Stomach (tissue), 9 donors: ENCODE results near the gene HNF1B. TPM values are rescaled to one million over a fixed set of nuclear protein-coding genes. Genes with fewer than 3 reads are reported as not detected.
"Not testable (repeated sequence)": the region's sequence is repeated elsewhere in the genome, so short reads cannot be mapped to it uniquely, and the experiment has no call there.

Experiments
- DNase-seq, 2 donors: peaks; one replicate each; pipeline versions ENCODE4 v3.0.0 to v3.0.0-alpha.2; 2013 to 2019
- H3K27ac ChIP-seq, 5 donors: fragments of 200-600 bp in 4 of 5; sonication (generic) in 4 of 5; one replicate each; pipeline ENCODE4 v1.5.1; 2013 to 2019; ENCODE audit warnings: mild to moderate bottlenecking in 1 of 5, moderate library complexity in 1 of 5
- H3K27me3 ChIP-seq, 3 donors: fragments of 200-600 bp; sonication (generic); one replicate each; pipeline ENCODE4 v1.5.1; 2017 to 2019; ENCODE audit warnings: mixed run types in 1 of 3
- H3K36me3 ChIP-seq, 4 donors: fragments of 200-600 bp; sonication (generic); 1 replicate in 3 of 4; 2 replicates in 1 of 4; pipeline ENCODE4 v1.5.1; 2016 to 2019
- H3K4me1 ChIP-seq, 4 donors: fragments of 200-600 bp; sonication (generic); one replicate each; pipeline ENCODE4 v1.5.1; 2016 to 2019
- H3K4me3 ChIP-seq, 4 donors: fragments of 200-600 bp; sonication (generic) in 3 of 4; one replicate each; pipeline ENCODE4 v1.5.1; 2016 to 2019; ENCODE audit warnings: mild to moderate bottlenecking in 1 of 4
- H3K9me3 ChIP-seq, 4 donors: fragments of 200-600 bp; sonication (generic); one replicate each; pipeline ENCODE4 v1.5.1; 2016 to 2019
- CTCF ChIP-seq, 7 experiments: fragments of 450-650 bp in 4 of 7; fragments of 200-600 bp in 3 of 7; sonication (generic) in 3 of 7; IDR thresholded peaks; one replicate each; pipeline ENCODE4 v1.5.1; 2016 to 2019; ENCODE audit warnings: antibody characterized with exemption in 7 of 7, control low read depth in 2 of 7, mild to moderate bottlenecking in 1 of 7
- EP300 ChIP-seq: sonication (generic); formaldehyde crosslinking; IDR thresholded peaks from one replicate; pipeline ENCODE4 v1.6.1; 2017; ENCODE audit warnings: antibody characterized with exemption
- POLR2A ChIP-seq, 4 donors: fragments of 450-650 bp; IDR thresholded peaks; one replicate each; pipeline ENCODE4 v1.6.1; 2016; ENCODE audit warnings: antibody characterized with exemption in 4 of 4, control low read depth in 2 of 4, mild to moderate bottlenecking in 1 of 4, moderate library complexity in 1 of 4
- POLR2AphosphoS5 ChIP-seq, 3 donors: sonication (generic); formaldehyde crosslinking; IDR thresholded peaks; one replicate each; pipeline ENCODE4 v1.6.1; 2016; ENCODE audit warnings: antibody characterized with exemption in 3 of 3
- WGBS, 5 donors: extraction: QIAGEN DNeasy Blood & Tissue Kit in 3 of 5; methylation state at CpG; one replicate each; pipeline versions ENCODE4 v1.1.5 to v1.1.7; 2013 to 2018; 5-methylcytosine and 5-hydroxymethylcytosine counted together
- intact Hi-C: fragments of 100-400 bp; cut with DNase I; formaldehyde crosslinking; loops from one replicate; pipeline ENCODE4 v1.15.1; 2023; ENCODE audit warnings: low total_unique reads
- polyA plus RNA-seq, 3 donors: library from polyadenylated mRNA; stranded (reverse); fragments of 200-250 nt; gene quantifications; one replicate each; pipeline ENCODE4 v1.2.3, GENCODE V29; 2013
- total RNA-seq, 5 donors: library from RNA; depleted of rRNA; stranded (reverse); fragments of >200 nt; gene quantifications; one replicate each; pipeline versions ENCODE4 v1.1.0 to v1.2.3, GENCODE V29; 2014 to 2016
- donor health status: healthy with polysubstance abuse.
- donor health status: Bipolar disorder and iron deficiency.
- donor health status: healthy.

Gene HNF1B
- total and polyA plus RNA-seq, 8 donors = 0.58 to 19.2 (median 7.0) TPM

- DNase-seq = no peak
- no peak overlapping the region for H3K27ac ChIP-seq
- H3K4me3 ChIP-seq = no peak overlapping the region
- TF ChIP-seq POLR2AphosphoS5 (IDR thresholded peaks at IDR 0.05) (no peak), CTCF (IDR thresholded peaks at IDR 0.05) (no peak), EP300 (no peak), POLR2A (IDR thresholded peaks at IDR 0.05) (no peak)
- no peaks in the 10 kb centered on the region for H3K9me3 ChIP-seq
- intact Hi-C loops = no loop called here
- WGBS, 5 donors = 49 to 84% (median 80%) methylated on average over 2 of the region's 2 CpGs
- H3K4me1 ChIP-seq = peaks cover 0 to 9% (median 9%) of the 10 kb centered on the region in 4 donors
- peaks cover 0 to 22% (median 0%) of the 10 kb centered on the region in 3 donors for H3K27me3 ChIP-seq
- no peaks in the 10 kb centered on the region for H3K36me3 ChIP-seq
These were observed 41.6 kb upstream of the HNF1B start for GRCh38 chr17:37786481-37786880.

GRCh38 chr17:37782460-37782859 is 37.6 kb upstream of the HNF1B start:
- H3K36me3 ChIP-seq, H3K4me3 ChIP-seq, H3K27me3 ChIP-seq, H3K4me1 ChIP-seq, intact Hi-C loops, DNase-seq, H3K9me3 ChIP-seq, H3K27ac ChIP-seq: not testable (repeated sequence)
- WGBS, 5 donors = 72 to 92% (median 85%) methylated on average over 1 of the region's 1 CpG

GRCh38 chr17:37781451-37781850 is 36.6 kb upstream of the HNF1B start:
- Histone ChIP-seq H3K27me3 (no peaks in the 10 kb centered on the region), H3K27ac (no peak overlapping the region), H3K4me1 (no peaks in the 10 kb centered on the region), H3K36me3 (no peaks in the 10 kb centered on the region), H3K9me3 (no peaks in the 10 kb centered on the region), H3K4me3 (no peak overlapping the region)
- 73 to 84% (median 81%) methylated on average over 2 of the region's 2 CpGs for WGBS, 5 donors
- intact Hi-C loops = no loop called here
- DNase-seq = no peak
- TF ChIP-seq POLR2A (IDR thresholded peaks at IDR 0.05) (no peak), POLR2AphosphoS5 (IDR thresholded peaks at IDR 0.05) (no peak), EP300 (no peak), CTCF (IDR thresholded peaks at IDR 0.05) (no peak)

- no peak overlapping the region for H3K27ac ChIP-seq
- no peak for DNase-seq
- H3K4me3 ChIP-seq = no peak overlapping the region
- H3K36me3 ChIP-seq = no peaks in the 10 kb centered on the region
- H3K9me3 ChIP-seq = no peaks in the 10 kb centered on the region
- no peaks in the 10 kb centered on the region for H3K4me1 ChIP-seq
- 71 to 77% (median 74%) methylated on average over 4 of the region's 4 CpGs for WGBS, 5 donors
- TF ChIP-seq POLR2AphosphoS5 (IDR thresholded peaks at IDR 0.05) (no peak), CTCF (IDR thresholded peaks at IDR 0.05) (no peak), EP300 (no peak), POLR2A (IDR thresholded peaks at IDR 0.05) (no peak)
- no peaks in the 10 kb centered on the region for H3K27me3 ChIP-seq
- intact Hi-C loops = no loop called here
These were observed 34.7 kb upstream of the HNF1B start for GRCh38 chr17:37779554-37779953.

- TF ChIP-seq POLR2A (IDR thresholded peaks at IDR 0.05) = no peak
- no peak for TF ChIP-seq POLR2AphosphoS5 (IDR thresholded peaks at IDR 0.05)
- TF ChIP-seq EP300 = no peak
- TF ChIP-seq CTCF (IDR thresholded peaks at IDR 0.05) = no peak
- no peaks in the 10 kb centered on the region for H3K4me1 ChIP-seq
- no peaks in the 10 kb centered on the region for H3K27me3 ChIP-seq
- intact Hi-C loops = no loop called here
- no peaks in the 10 kb centered on the region for H3K36me3 ChIP-seq
- no peaks in the 10 kb centered on the region for H3K9me3 ChIP-seq
- H3K4me3 ChIP-seq = no peak overlapping the region
- no peak overlapping the region for H3K27ac ChIP-seq
- DNase-seq = peak in 1 of 2 donors; percentile 17
- 52 to 70% (median 65%) methylated on average over 5 of the region's 5 CpGs for WGBS, 5 donors
These were observed 29.6 kb upstream of the HNF1B start for GRCh38 chr17:37774504-37774903.
